ENCODE results near the gene MAPK10.

DNA sequence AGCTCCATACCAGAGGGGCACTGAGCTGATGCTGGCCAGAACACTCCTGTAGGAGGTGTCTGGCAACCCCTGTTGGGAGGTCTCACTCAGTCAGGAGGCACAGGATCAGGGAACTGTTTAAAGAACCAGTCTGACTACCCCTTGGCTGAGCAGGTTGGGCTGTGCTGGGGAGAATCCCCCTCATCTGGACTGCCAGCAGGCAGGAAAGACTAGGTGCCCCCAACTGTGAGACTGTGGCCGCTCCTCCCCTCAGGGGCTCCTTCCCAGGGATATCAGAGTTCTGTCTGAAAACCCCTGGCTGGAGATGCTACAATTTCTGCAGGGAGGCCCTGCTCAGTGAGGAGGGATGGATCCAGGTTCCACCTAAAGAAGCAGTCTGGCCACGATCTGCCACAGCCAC, 245.3 kb downstream of the MAPK10 start:
- no peak for TF ChIP-seq POLR2A (IDR thresholded peaks at IDR 0.05; ENCODE audit: low read depth, low read length)
- TF ChIP-seq, protein P1, sequence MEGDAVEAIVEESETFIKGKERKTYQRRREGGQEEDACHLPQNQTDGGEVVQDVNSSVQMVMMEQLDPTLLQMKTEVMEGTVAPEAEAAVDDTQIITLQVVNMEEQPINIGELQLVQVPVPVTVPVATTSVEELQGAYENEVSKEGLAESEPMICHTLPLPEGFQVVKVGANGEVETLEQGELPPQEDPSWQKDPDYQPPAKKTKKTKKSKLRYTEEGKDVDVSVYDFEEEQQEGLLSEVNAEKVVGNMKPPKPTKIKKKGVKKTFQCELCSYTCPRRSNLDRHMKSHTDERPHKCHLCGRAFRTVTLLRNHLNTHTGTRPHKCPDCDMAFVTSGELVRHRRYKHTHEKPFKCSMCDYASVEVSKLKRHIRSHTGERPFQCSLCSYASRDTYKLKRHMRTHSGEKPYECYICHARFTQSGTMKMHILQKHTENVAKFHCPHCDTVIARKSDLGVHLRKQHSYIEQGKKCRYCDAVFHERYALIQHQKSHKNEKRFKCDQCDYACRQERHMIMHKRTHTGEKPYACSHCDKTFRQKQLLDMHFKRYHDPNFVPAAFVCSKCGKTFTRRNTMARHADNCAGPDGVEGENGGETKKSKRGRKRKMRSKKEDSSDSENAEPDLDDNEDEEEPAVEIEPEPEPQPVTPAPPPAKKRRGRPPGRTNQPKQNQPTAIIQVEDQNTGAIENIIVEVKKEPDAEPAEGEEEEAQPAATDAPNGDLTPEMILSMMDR (IDR thresholded peaks at IDR 0.05; ENCODE audit: extremely low read depth in 1 of 2, insufficient read depth in 1 of 2, low read depth in 1 of 2, low read length in 2 of 2): no peak

Measured in endothelial cell of umbilical vein (primary cell).